Measurements from ENCODE around the gene HMGN5.
A peak's percentile ranks its signal among the peaks of the same experiment; 100 is the strongest.

Gene HMGN5, protein sequence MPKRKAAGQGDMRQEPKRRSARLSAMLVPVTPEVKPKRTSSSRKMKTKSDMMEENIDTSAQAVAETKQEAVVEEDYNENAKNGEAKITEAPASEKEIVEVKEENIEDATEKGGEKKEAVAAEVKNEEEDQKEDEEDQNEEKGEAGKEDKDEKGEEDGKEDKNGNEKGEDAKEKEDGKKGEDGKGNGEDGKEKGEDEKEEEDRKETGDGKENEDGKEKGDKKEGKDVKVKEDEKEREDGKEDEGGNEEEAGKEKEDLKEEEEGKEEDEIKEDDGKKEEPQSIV

DNA sequence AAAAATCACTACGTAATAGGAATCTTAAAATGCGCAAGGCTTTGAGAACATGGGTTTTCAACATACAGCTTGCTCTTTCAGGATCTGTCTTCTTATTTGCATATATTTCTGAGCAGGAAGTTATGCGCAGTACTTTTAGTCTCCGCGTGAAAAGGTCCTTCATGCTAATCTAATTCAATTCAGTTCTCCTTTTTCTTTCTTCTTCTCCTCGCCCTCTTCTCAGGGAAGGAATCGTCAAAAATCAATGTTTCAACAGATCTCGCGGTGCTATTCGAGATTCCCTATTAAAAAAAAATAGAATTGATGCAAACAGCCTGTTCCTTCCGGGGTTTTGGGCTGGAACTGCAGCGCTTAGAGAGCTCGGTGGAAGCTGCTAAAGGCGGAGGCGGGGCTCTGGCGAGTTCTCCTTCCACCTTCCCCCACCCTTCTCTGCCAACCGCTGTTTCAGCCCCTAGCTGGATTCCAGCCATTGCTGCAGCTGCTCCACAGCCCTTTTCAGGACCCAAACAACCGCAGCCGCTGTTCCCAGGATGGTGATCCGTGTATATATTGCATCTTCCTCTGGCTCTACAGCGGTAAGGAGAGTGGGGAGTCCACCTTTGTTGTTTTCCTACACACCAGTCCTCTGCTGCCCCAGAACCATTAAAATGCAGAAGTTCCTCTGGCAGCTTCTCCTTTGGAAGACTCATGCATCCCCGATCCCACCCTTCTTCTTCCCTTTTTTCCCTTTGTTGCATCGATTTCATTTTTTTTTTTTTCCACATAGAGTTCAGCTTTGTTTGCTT lies at the start of gene HMGN5, which contains the start of gene SH3BGRL:
Gene HMGN5 (minus strand): TSS at position 243 of the 785 bp plus-strand sequence. CDS start 80,364 bp downstream, outside the sequence.
Gene SH3BGRL (plus strand): TSS at position 432 of the 785 bp plus-strand sequence. CDS start 99 bp downstream, at position 531.
- TF ChIP-seq, protein P1, sequence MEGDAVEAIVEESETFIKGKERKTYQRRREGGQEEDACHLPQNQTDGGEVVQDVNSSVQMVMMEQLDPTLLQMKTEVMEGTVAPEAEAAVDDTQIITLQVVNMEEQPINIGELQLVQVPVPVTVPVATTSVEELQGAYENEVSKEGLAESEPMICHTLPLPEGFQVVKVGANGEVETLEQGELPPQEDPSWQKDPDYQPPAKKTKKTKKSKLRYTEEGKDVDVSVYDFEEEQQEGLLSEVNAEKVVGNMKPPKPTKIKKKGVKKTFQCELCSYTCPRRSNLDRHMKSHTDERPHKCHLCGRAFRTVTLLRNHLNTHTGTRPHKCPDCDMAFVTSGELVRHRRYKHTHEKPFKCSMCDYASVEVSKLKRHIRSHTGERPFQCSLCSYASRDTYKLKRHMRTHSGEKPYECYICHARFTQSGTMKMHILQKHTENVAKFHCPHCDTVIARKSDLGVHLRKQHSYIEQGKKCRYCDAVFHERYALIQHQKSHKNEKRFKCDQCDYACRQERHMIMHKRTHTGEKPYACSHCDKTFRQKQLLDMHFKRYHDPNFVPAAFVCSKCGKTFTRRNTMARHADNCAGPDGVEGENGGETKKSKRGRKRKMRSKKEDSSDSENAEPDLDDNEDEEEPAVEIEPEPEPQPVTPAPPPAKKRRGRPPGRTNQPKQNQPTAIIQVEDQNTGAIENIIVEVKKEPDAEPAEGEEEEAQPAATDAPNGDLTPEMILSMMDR (IDR thresholded peaks at IDR 0.05; ENCODE audit: low read depth, low read length): no peak
- H3K4me3 ChIP-seq (ENCODE audit: low read depth, low read length): peak within 1 kb of the TSS; percentile 72

- TF ChIP-seq, protein P1 (IDR thresholded peaks at IDR 0.05; ENCODE audit: low read depth, low read length): no peak
- H3K4me3 ChIP-seq (ENCODE audit: low read depth, low read length): no peak overlapping the region
Measured at GRCh38 chrX:81241753-81242152, 40.0 kb upstream of the HMGN5 start.

GRCh38 chrX:81240701-81241331 lies 39.1 kb upstream of the HMGN5 start:
- TF ChIP-seq, protein P1 (IDR thresholded peaks at IDR 0.05; ENCODE audit: low read depth, low read length): no peak
- H3K4me3 ChIP-seq (ENCODE audit: low read depth, low read length): no peak overlapping the region

GRCh38 chrX:81238166-81238565 lies 36.5 kb upstream of the HMGN5 start:
- no peak overlapping the region for H3K4me3 ChIP-seq (ENCODE audit: low read depth, low read length)
- TF ChIP-seq, protein P1 (IDR thresholded peaks at IDR 0.05; ENCODE audit: low read depth, low read length): no peak

DNA sequence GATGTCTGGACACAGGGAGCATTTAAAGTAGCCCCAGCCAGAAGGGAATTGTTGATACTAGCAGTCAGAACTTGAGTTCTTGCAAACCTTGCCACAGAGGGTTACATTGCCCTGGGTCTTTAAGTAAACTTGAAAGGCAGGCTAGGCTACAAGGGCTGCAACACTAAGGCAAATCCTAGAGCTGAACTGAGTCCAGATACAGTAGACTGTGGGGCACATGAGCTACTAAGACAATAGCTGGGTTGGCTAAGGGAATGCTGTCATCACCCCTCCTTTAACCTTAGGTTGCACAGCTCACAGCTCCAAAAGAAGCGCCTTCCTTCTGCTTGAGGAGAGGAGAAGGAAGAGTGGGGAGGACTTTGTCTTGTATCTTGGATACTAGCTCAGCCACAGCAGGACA lies 35.8 kb upstream of the HMGN5 start:
- TF ChIP-seq, protein P1 (IDR thresholded peaks at IDR 0.05; ENCODE audit: low read depth, low read length): no peak
- H3K4me3 ChIP-seq (ENCODE audit: low read depth, low read length): no peak overlapping the region

GRCh38 chrX:81232218-81232617 lies 30.5 kb upstream of the HMGN5 start:
- TF ChIP-seq, protein P1 (IDR thresholded peaks at IDR 0.05; ENCODE audit: low read depth, low read length): no peak

More at GRCh38 chrX:81232218-81232617, 30.5 kb upstream of the HMGN5 start:
- H3K4me3 ChIP-seq (ENCODE audit: low read depth, low read length): no peak overlapping the region

Measured in WI38 (cell line).